ELR (cell line): ENCODE data around the gene DYNLL2.
A peak's percentile ranks its signal among the peaks of the same experiment; 100 is the strongest.
"Not testable (repeated sequence)": the region's sequence is repeated elsewhere in the genome, so short reads cannot be mapped to it uniquely, and the experiment has no call there.

Experiments
- DNase-seq: peaks from one replicate; pipeline ENCODE4 v3.0.0-alpha.2; 2015; ENCODE audit warnings: low read depth

Gene DYNLL2

DNA sequence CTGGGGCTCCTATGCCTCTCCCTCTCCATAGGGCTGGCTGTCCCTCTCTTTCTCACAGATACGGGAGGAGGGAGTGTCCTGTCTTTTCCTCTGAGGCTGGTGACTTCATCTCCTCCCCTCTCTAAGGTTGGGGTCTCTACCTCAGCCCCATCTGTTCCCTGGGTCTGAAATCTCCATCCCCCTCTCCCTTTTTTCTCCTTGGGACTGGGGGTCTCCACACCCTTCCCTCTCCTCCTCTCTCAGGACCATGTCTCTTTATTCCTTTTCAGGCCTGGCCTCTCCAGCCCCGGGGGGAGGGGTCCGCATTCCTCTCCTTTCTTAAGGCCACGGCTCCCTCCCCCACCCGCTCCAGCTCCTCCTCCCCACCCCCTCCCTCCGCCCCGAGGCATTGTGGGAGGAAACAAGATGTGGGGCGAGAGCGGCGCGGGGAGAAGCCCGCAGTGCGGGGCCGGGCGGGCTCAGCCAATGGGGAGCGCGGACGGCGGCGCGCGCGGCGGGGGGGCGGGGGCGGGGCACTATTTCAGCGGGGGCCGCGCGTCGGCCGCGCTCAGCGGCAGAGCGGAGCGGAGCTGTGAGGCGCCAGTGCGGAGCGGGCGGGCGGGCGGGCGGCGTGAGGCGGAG lies at the start of gene DYNLL2:
Gene DYNLL2 (plus strand): TSS at position 550 of the 621 bp plus-strand sequence. CDS start 3,672 bp downstream, outside the sequence.
- peak; percentile 96 for DNase-seq

DNA sequence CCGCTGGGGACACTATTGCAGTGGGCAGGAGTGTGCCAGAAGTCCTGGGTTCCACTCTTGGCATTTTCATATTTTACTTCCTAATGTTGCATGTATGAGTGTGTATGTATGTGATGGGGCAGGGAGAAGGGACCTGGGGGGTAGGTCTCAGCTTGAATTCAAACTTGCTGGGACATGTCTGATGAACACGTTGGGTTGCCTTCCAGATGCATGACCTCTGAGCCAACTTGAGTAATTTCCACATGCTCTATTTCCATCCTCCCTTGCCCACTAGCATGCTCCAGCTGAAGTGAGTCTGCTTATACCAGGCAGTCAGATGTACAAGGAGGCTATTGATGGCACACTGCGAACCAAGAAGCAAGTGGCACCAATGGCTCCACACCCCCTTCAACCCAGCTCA lies 43.2 kb upstream of the DYNLL2 start:
- DNase-seq: no peak

- no peak for DNase-seq
Observed at GRCh38 chr17:58040386-58040785, 42.8 kb upstream of the DYNLL2 start.

DNA sequence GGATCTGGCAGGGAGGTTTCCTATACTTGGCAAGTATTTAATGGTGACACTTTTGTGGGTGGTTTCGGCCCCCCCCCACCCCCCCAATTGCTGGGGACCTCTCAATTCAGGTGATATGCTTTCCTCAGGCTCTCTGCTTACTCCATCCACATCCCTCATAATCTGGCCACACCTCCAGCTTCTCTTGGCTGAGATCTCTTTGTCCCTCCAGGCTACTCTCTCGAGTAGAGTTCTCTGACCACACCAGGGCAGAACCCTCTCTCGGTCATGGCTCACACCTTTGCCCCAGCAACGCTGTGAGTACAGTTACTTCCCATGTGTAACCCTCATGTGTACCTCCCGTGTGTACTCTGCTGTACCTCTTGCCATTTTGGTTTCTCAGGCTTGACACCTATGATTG lies 42.1 kb upstream of the DYNLL2 start:
- DNase-seq: no peak

- DNase-seq: no peak
Observed at GRCh38 chr17:58043221-58044181, 39.7 kb upstream of the DYNLL2 start.

- not testable (repeated sequence) for DNase-seq
Observed at GRCh38 chr17:58044256-58044655, 39.0 kb upstream of the DYNLL2 start.

DNA sequence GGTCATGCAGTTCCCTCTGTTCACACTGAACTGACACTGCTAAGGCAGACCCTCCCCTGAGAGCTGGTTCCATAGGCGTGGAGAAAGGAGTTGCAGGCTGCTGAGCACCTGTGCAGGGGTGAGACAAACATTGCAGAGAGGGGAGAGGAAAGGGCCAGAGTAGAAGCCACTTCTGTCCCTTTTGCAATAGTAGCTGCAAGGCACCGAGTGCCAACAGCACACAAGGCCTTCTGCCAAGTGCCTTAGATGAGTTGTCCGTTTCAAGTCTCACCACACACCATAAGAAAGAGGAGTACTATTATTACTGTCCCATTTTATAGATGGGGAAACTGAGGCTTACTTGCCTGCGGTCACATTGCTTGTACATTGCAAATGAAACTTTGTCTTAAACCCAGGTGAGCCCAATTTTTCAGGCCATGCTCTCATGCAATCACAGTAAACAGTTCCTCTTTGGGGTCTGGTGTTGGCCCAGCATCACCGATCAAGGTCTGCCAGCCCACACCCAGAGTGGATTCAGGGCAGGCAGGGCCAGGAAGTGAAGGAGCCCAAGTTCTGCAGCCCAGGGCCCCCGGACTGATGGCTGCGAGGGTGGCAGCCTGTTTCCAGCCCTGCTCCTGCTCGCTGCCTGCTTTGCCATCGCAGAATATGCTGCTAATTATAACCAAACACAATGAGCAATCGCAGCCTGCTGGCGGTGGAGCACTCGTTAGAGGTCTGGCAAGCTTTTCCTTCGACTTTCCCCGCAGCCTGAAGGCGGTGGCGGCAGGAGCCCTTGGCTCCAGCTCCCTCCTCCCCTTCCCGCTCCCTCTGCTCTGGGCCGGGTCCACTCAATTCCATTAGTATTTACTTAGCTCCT lies 36.8 kb upstream of the DYNLL2 start:
- DNase-seq: no peak

GRCh38 chr17:58047376-58048150 lies 35.7 kb upstream of the DYNLL2 start:
- DNase-seq: no peak

DNA sequence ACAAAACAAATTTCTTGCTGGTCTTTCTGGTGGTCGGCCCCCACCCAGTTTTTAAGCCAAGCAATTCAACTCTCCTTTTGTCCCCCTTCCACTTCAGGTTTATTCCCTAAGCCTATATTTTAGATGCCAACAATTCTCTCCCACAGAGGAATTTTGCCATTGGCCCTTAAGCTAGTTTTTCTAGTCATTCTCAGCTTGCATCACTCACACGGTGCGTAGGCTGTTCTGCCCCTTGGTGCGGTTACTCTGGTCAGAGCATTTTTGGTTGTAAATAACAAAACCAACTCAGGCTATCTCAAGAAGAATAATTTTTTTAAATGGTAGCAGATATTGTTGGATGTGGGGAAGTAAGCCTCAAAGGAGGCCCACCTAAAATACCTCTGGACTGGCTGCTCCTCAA lies 33.7 kb upstream of the DYNLL2 start:
- no peak for DNase-seq

GRCh38 chr17:58050966-58051365 lies 32.3 kb upstream of the DYNLL2 start:
- no peak for DNase-seq

DNA sequence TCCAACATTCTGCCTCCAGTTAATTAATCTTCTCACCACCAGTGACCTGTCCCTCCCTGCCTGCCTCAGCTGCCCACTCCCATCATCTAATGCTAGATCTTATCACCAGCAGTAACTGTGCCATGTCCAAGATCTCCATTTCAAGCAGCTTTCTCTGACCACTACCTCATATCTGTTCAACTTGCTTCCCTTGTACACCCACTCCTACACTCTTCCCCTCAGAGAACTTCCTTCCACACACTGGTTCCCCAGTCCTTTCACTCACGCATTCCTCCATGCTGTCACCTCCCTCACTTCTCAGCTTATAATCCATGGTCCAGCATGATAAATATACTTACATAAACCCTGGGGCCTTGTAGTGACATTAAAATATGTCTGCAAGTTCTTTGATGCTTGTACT lies 31.8 kb upstream of the DYNLL2 start:
- DNase-seq: no peak

DNA sequence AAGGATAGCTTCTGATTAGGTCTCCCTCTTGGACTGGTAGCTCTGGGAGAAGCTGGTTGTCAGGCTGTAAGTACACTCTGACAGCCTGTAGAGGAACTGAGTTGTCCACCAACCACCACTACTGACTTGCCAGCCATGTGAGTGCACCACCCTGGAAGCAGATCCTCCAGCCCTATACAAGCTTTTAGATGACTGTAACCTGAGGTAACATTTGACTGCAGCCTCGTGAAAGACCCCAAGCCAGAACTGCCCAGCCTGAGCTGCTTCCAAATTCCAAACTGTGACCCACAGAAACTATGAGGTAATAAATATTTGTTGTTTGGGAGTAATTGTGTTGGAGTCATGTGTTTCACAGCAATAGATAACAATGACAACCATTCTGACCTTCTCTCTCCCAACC lies 30.8 kb upstream of the DYNLL2 start:
- no peak for DNase-seq

- DNase-seq: peak; percentile 12
Observed at GRCh38 chr17:58052945-58053715, 30.1 kb upstream of the DYNLL2 start.

DNA sequence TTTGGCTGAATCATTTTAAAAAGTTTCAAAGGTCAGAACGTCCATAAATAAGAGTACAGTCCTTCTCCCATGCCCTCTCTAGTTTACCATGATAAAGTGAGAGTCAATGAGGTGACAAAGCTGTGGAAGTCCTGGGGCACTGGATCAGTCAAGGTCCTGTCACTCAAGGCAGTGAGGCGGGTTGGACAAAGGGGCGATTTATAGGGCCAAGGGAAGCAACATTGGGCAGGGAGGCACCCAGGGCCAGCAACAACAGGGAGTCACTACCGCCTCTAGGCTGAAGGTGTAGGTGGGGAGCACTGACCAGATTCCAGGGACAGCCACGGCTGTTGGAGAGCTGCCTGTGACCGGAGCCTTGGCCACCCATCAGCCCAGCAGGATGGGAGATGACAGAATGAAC lies 28.6 kb upstream of the DYNLL2 start:
- DNase-seq: no peak

DNA sequence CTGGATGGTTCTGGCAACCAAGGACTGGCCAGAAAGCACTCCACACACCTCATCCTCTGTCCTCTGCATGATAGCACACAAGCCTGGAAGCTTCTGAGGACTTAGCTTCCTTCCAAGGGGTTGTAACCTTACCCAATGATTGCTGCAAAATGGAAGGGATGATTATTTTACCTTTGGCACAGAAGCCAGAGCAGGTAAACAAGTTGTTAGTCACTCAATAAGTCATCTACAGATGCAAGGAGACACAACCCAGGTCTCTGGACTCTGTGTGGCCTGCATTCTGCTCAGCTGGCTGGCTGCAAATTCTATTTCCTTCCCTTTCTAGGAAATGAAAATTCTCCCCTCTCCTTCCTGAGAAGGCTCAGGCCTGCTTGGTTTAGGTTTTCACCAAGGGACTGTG lies 26.7 kb upstream of the DYNLL2 start:
- DNase-seq: no peak

- no peak for DNase-seq
Observed at GRCh38 chr17:58059141-58059540, 24.1 kb upstream of the DYNLL2 start.

DNA sequence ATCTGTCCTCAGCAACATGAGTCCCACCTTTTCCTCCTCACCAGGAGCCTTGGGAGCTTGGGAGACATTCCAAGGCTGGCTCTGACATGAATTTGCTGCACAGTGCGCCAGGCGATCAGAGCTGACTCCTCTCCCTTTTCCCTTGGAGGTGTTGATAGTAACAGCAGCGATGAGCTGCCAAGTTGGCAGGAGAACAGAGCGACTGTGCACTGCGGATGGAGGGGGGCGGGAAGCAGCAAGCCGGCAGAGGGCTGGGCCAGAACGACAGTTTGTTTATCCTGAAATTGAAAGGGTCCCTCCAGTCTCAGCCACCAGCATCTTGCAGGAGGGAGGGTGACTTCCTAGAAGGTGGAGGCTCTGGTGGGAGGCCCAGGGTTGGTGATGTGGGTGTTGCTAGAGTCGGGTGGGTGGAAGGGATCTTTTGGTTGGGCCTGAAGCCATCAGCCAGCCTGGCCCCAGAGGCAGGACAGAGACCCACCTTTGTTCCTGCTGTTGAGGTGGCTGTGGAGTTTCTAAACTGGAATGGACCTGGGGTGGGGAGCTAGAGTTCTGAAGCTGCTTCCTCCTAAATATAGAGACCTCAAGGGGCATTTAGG lies 22.5 kb upstream of the DYNLL2 start:
- peak; percentile 19 for DNase-seq

- DNase-seq: no peak
Observed at GRCh38 chr17:58061672-58062071, 21.5 kb upstream of the DYNLL2 start.

- no peak for DNase-seq
Observed at GRCh38 chr17:58065238-58065637, 18.0 kb upstream of the DYNLL2 start.

GRCh38 chr17:58066401-58066800 lies 16.8 kb upstream of the DYNLL2 start:
- no peak for DNase-seq
